Measurements from ENCODE around the gene GCH1.
"Not testable (repeated sequence)": the region's sequence is repeated elsewhere in the genome, so short reads cannot be mapped to it uniquely, and the experiment has no call there.

GCH1 gene

DNA sequence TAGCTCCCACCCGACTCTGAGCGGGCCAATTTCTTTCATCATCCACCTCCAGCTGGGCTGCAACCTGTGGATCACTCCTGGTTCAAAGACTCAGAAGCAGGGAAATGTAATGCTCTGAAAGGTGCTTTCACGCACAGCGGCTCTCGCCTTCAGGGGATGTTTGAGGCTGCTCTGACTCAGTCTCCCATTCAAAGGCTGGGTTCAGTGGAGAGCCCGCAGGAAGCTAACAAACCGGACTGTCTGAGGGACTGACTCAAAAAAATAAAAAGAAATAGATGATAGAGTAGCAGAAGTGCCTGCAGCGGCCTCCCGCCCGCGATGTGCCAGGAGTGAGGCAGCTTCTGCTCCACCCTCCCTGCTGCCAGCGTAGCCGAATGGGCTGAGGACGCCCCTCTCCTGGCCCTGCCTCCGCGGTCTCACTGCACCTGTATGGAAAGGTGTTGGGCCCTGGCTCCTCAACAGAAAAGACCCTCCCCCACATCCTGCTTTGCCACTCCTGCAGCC, 98.0 kb downstream of the GCH1 start:
- no peak for DNase-seq (ENCODE audit: extremely low read depth in 1 of 2, low read depth in 1 of 2)

DNA sequence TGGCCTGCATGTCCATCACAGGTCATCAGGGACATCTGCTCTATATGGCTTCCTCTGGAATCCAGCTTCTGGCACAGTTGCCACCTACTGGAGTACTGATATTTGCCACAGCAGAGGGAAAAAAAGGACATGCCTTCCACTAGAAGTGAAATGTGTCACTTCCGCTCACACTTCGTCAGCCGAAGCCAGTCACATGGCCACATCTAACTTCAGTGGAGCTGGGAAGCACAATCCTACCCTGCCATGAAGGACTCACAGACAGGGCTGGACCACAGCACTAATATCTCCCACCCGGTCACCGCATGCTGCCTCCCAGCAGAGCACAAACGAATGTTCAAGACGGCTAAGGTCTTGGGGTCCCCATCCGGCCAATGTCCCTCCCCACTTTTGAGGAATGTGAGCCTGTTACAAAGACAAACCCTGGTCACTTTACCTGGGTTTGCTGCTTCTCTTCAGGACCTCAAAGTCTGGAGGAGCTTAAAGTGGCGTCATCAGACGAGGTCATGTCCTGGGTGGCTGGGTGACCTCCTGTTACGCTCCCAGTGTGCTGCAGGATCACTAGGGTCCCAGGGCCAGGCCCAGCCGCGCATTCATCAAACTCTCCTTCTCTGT, 98.6 kb downstream of the GCH1 start:
- no peak for DNase-seq (ENCODE audit: extremely low read depth in 1 of 2, low read depth in 1 of 2)

DNA sequence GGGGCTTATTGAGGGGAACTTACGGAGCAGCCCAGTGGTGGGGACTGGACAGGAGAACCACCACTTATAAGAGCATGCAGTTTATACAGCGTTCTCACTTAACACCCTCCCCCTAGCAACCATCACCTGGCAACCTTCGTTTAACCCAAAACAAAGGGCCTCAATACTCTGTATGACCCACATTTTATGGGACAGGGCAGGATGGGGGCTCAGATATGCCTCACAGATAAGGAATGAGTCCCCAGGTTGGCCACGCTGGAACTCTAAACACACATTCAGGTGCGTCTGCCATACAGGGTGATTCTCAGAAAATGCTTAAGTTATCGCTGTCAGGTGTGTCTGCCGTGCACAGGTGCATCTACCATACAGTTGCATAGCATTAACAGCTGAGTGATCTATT, 99.2 kb downstream of the GCH1 start:
- DNase-seq (ENCODE audit: extremely low read depth in 1 of 2, low read depth in 1 of 2), result no peak

DNA sequence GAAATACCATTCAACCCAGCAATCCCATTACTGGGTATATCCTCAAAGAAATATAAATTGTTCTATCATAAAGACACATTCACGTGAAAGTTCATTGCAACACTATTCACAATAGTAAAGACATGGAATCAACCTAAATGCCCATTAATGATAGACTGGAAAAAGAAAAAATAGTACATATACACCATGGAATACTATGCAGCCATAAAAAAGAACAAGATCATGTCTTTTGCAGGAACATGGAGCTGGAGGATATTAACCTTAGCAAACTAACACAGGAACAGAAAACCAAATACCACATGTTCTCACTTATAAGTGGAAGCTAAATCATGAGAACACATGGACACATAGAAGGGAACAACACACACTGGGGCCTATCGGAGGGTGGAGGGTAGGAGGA, 101.1 kb downstream of the GCH1 start:
- not testable (repeated sequence) for DNase-seq (ENCODE audit: extremely low read depth in 1 of 2, low read depth in 1 of 2)

DNA sequence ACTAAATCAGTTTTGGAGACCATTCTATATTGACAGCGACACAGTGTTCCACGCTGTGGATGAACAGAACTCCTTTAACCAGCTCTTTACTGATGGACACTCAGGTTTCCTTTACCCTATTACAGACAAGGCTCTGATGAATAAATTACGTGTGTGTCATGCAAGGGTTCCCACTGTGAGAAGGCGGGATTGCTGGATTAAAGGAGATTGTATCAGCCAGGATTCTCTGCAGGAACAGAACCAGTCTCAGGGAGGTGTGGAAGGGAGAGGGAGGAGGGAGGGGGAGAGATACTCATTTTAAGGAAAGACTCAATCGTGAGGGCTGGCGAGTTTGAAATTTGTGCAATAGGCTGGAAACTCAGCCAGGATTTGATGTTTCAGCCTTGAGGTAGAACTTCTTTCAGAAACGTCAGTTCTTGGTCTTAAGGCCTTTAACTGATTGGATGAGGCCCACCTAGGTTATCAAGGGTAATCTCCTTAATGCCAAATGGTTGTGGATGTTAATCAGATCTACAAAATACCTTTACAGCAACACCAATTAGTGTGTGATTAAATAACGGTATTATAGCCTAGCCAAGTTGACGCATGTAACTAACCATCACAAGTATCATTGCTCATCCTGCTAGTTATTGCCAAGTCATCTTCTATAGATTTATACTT, 104.0 kb downstream of the GCH1 start:
- DNase-seq (ENCODE audit: extremely low read depth in 1 of 2, low read depth in 1 of 2), result no peak

DNA sequence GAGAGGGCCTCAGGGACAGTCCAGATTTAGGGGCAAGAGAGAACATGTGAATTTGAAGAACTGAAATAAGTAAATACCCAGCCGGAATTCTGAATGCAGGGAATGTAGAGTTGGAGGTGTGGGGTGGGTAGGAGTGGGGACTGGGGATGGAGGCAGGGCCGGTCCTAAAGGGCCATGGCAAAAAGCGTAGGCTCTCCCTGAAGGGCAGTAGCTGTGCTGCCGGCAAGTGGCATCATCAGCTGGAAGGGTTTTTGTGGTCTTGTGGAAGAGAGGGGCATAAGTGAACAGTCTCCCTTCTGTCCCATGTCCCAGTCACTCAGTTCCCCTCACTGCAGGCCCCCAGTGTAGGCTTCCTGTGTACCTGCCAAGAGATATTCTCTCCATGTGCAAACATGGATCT, 104.6 kb downstream of the GCH1 start:
- DNase-seq (ENCODE audit: extremely low read depth in 1 of 2, low read depth in 1 of 2), result no peak

DNA sequence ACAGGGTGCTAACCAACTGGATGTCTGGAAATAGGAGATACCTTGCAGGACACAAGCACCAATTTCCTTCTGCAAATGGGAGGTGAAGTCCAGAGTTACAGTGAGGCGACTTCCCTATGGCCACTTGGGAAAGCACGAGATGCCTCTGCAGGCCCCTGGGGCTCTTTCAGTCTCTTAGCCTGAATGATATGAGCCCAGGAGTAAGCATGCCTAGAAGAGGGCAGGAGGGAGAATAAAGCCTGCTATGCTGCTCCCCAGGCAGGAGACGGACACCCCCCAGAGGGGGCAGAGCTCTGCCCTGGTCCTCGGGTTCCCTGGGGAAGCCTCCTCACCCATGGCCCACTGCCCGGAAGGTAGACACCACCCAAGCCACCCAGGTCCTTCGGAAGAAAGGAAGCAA, 105.1 kb downstream of the GCH1 start:
- DNase-seq (ENCODE audit: extremely low read depth in 1 of 2, low read depth in 1 of 2), result no peak

DNA sequence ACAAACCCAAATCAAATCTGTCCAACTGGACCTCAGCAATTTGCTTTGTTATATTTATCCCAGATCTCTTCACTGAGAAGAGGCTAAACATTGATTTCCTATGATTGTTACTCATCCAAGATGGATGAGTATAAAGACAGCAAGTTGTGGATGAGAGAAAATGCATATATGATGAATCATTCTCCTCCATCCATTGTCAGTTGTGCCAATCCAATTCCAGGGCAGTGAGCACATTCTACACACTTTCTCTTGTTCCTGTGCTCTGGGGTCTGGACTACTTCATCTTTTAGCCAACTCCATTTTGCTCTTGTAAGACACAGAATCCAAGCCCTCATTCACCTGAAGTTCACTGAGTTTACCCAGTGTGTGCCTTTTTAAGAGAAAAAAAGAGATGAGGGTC, 105.7 kb downstream of the GCH1 start:
- DNase-seq (ENCODE audit: extremely low read depth in 1 of 2, low read depth in 1 of 2), result no peak

DNA sequence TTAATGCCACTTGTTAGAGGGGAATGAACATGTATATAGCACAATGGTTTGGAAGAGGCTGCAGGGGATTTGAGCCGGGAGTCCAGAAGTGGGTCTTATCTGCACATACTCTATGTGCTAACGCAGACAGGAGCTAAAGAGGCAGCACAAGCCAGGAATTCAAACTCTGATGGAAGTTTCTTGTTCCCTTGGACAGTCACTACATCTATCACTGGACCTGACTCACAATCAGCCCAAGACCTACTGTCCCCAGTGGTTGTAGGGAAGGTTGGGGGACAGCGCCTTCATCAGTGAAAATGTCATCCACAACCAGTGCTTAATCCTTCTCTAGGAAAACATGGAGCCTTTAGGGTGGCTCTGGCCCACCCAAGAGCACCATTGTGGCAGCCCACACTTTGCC, 107.8 kb downstream of the GCH1 start:
- no peak for DNase-seq (ENCODE audit: extremely low read depth in 1 of 2, low read depth in 1 of 2)

DNA sequence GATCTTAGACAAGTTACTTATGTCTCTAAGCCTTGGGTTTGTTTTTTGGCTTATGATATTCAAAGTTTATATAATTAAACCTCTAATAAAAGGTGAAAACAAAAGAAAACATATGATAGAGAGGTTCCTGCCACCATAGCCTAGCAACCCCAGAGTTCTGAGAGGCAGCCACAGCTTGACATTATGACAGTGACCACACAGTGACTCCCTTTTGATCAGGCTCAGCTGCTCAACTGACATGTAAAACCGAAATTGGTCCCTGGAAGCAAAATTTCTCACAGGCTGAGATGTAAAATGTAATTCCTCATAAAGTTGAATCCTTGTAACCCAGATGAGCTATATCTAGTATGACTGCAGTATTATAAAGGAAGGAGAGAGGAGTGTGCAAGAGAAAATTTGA, 108.5 kb downstream of the GCH1 start:
- DNase-seq (ENCODE audit: extremely low read depth in 1 of 2, low read depth in 1 of 2), result no peak

DNA sequence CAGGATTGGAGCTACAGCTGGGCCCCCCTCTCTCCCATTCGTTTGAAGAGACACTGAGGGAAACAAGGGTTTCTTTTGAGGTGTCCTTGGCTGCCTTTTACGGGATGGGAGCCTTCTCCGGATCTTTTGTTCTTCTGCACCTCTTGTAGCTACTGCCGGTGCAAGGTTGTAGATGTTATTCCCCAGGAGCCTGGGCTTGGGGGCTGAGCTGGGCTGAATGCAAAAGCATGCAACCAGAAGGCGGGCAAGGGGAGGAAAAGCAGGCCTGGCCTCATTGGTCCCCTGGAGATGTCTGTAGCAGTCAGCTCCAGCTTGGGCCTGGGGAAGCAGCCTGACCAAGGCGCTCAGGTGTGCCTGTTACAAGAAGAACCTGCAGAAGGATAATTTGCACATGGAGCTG, 110.3 kb downstream of the GCH1 start:
- DNase-seq (ENCODE audit: extremely low read depth in 1 of 2, low read depth in 1 of 2), result no peak
